GM19452 (cell line): Measurements from ENCODE around the gene ULK1.
A peak's percentile ranks its signal among the peaks of the same experiment; 100 is the strongest.

Experiments
- ATAC-seq: cut with Tn5 transposase; IDR thresholded peaks from one replicate; pipeline ENCODE4 v1.9.1; 2021; ENCODE audit not compliant: unreplicated experiment

The ULK1 gene

DNA sequence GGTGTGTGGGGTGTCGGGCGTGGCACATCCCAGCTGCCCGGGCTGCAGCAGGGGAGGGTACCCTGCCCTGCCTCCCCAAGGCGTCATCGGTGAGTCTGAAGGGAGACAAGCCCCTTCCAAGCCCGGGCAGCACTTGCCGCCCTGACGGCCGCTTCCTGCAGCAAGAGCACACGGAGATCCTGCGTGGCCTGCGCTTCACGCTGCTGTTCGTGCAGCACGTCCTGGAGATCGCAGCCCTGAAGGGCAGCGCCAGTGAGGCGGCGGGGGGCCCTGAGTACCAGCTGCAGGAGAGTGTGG is 24.6 kb downstream of the ULK1 start:
- no peak for ATAC-seq

DNA sequence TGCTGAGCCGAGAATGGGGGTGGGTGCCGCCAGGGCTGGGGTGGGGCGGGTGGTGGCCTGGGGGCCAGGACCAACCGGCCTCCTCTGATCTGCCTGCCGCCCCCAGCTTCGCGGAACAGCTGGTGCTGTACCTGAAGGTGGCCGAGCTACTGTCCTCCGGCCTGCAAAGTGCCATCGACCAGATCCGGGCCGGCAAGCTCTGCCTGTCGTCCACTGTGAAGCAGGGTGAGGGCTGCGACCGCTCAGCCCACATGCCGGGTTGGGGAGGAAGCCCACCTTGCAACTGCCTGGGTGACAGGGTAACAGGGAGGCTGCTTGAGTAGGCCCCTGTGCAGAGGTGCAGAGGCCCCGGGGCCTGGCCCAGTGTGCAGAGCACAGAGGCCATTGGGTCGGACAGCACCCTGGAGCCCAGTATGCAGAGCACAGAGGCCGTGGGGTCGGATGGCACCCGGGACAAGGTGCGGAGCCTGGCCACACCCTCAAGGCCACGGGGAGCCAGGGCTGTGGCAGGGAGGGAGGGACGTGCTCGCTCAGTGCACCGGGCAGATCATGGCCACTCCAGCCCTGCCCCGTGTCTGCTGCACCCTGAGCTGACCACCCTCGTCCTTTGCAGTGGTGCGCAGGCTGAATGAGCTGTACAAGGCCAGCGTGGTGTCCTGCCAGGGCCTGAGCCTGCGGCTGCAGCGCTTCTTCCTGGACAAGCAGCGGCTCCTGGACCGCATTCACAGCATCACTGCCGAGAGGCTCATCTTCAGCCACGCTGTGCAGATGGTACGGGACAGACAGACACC is 25.1 kb downstream of the ULK1 start:
- no peak for ATAC-seq

DNA sequence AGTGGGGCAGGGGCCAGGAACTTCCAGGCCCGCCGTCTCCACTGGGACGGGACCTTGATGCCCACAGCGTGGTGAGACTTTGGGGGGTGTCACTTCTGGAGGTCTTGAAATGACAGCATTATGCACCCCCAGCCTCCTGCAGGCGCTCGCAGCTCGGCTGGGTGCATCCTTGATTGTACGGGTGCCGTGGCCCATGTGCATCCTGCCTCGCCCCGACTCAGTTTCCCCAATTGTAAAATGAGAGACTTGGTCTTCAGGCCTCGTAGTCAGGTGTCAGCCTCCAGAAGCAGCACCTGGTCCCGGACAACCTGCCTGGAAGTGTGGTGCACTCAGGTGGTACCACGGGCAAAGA is 25.7 kb downstream of the ULK1 start:
- no peak for ATAC-seq

DNA sequence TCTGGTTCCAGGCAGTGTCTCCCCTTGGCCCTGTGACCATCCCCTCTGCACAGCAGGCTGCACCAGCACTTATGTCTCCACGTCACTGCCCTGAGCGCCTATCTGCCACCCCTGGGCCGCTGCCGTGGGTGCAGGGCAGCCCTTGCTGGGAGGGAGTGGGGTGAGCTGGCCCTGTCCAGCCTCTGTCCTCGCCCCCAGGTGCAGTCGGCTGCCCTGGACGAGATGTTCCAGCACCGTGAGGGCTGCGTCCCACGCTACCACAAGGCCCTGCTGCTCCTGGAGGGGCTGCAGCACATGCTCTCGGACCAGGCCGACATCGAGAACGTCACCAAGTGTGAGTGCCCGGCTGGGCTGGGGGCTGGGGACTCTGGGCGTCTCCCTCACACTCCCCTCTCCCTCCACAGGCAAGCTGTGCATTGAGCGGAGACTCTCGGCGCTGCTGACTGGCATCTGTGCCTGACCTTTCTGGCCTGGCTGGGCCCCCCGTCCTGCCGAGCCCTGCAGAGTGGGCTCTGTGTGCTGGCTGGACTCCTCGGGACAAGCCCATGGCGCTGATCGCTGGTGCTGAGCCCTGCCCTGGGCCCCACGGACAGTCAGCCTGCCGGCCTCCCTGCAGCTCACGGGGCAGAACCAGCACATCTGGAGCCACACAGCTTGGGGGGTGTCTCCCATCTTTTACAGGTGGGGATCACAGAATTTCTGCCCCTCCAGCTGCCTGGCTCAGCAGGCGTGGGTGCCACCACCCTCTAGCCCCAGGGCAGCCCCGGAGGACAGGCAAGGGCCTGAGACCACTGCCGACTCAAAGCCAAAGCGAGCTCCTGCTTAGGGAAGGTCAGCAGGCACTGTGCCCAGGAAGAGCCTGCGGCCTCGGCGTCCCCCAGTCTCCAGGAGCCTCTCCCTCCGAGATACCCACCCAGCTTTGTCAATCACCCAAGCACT is 26.7 kb downstream of the ULK1 start:
- ATAC-seq = no peak

DNA sequence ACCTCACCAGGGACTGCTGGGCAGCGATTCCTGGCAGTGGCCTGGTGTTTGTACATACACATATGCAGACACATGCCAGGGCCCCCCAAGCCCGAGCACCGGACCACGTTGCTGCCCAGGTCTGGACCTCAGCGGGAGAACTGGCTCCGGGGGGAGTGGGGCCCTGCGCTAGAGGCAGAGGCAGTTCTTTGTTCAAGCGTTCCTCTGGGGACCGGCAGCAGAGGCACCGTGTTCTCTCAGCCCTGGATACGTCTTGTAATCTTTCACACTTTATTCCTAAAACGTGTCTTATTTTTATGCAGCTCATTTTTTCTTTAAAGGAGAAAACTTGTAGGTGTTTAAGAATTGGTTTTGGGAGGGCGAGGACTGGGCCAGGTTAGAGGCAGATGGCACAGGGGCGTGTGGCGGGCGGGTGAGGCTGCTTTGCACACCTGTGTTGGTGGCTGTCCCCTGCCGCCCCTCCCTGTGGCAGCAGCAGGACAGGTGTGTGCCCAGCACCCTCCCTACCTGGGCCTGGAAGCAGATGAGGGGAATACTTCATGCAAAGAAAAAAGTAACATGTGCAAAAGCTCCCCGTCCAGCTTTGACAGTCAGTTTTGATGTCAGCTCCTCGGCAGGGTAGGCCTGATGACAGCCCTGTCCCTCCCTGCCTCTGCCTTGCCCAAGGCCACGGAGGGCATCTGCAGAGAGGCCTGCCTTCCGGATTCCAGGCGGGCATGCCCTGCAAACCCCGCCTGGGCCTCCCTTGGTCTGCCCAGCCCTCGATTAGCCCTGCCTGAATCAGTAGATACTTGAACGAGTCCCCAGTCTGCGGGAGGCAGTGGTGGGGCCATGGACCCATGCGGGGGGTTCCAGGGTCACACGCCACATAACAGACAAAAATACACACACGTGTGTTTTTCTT is 27.7 kb downstream of the ULK1 start:
- ATAC-seq = no peak

DNA sequence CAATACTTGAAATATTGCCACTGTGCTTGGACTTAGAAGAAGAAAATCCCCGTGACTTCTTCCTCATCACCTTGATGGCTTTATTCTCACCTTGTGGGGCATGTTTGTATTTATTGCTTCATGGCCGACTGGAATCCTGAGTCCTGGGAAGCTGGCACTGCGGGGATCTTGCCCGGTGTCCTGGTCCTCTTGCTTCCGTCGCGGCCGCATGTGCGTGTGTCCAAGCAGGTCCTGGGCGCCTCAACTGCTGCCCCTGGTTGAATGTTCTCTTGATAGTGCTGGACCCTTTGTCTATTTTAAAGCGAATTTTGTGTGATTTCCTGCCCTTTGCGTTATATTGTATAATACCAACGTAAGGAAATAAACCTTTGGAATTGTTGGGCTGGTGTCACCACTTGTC is 28.4 kb downstream of the ULK1 start:
- ATAC-seq = no peak

DNA sequence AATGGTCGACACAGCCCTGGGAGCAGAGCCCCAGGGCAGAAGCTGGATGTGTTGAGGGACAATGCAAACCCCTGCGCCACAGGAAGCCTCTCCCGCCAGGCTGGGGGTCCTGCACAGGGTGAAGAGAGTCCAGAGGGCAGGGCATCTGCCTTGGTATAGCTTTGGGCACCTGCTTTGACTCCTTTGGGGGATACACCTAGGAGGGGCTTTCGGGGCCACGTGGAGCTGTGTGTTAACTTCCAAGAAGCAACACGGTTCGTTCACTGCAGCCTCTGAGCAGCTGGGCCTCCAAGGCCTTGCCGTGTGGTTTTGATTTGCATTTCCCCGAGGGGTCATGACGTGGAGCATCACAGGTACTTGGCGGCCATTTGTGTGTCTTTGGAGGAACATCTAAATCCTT is 28.8 kb downstream of the ULK1 start:
- peak; percentile 87 for ATAC-seq

DNA sequence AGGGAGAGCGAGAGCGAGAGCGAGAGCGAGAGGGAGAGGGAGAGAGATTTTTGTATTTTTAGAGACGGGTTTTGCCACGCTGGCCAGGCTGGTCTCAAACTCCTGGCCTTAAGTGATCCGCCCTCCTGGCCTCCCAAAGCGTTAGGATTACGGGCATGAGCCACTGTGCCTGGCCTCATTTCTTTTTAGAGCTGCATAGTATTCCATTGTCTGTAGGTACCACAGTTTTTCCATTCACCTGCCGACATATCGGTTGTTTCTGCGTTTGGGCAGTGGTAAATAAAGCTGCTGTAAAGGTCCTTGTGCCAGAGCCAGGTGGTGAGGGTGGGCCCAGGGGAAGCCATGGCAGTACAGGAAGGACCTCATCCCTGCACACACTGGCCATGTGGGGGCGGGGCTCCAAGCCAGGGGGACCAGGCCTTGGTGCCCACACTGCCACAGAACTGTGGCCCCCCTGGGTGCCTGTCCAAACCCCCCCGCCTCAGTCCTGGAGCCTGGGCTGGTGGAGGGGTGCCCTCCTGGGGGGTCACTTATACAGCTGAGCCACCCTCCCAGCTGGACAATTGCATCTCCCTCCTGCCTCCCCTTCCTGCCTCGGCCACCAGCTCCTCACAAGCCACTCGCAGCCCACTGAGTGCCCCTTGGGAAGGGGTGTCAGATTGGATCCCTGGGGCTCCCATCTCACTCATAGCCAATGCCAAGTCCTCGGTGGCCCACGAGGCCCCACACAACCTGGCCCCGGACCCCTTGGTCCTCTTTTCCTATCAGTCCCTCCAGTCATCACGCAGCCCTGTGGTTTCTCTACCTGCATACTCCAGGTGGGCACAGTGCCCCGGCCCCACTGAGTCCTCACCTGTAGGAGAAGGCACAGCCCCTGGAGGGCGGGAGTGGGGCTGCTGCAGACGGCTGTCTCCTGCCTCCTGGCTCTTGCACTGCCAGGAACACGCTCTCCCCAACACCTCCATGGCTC is 33.0 kb downstream of the ULK1 start:
- no peak for ATAC-seq

DNA sequence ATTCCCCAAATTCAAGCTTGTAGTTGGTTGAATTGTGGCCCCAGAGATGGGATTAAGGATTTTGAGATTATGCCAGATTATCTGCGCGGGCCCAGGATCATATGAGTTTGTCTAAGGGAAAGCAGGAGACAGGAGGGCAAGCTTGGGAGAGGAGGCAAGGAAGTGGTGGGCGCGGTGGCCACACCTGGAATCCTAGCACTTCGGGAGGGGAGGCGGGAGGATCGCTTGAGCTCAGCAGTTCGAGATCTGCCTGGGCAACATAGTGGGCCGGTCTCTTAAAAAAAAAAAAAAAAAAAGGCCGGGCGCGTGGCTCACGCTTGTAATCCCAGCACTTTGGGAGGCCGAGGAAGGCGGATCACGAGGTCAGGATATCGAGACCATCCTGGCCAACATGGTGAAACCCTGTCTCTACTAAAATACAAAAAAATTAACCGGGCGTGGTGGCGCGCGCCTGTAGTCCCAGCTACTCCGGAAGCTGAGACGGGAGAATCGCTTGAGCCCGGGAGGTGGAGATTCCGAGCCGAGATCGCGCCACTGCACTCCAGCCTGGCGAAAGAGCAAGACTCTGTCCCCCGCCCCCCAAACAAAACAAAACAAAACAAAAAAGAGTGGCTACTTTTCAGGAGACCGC is 33.8 kb downstream of the ULK1 start:
- peak; percentile 0 for ATAC-seq

DNA sequence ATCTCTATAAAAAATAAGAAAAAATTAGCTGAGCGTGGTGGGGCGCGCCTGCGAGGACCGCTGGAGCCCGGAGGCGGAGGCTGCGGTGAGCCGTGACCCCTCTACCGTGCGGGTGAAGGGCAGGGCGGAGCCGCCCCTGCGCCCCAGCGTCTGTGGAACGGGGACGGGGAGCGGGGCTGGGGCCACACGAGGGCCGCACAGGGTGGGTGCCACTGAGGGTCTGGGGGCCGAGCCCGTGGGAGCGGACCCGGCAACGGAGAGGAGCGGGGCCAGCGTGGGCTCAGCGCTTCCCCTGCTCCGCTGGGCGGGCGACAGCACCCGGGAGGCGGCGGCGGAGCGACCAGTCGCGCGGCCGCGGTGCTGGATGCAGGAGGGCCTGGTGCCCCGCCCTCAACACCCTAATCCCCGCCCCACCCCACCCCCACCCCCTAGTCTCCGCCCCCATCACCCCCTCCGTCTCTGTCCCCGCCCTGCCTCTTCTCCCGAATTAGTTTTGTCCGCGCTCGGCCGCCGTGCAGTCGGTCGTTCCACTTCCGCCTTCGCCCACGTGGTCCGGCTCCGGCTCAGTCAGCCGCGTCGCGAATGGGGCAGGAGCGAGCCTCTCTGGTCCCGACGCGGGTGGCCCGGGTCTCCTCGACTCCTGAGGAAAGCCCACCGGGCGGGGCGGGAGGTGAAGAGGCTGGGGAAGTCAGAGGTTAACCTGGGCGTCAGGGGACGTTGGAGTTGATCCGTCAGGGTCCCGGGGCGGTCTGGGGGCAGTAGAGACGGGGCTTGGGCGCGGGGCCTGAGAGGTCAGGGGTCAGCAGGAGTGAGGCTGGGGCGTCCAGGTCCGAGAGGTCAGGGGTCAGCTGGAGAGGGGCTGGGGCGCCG is 34.5 kb downstream of the ULK1 start, which contains the start of gene PUS1:
Gene PUS1, plus strand, starts transcription at position 566 of the 870 bp plus-strand sequence. CDS start 447 bp downstream, outside the sequence.
- peak; percentile 62 for ATAC-seq

DNA sequence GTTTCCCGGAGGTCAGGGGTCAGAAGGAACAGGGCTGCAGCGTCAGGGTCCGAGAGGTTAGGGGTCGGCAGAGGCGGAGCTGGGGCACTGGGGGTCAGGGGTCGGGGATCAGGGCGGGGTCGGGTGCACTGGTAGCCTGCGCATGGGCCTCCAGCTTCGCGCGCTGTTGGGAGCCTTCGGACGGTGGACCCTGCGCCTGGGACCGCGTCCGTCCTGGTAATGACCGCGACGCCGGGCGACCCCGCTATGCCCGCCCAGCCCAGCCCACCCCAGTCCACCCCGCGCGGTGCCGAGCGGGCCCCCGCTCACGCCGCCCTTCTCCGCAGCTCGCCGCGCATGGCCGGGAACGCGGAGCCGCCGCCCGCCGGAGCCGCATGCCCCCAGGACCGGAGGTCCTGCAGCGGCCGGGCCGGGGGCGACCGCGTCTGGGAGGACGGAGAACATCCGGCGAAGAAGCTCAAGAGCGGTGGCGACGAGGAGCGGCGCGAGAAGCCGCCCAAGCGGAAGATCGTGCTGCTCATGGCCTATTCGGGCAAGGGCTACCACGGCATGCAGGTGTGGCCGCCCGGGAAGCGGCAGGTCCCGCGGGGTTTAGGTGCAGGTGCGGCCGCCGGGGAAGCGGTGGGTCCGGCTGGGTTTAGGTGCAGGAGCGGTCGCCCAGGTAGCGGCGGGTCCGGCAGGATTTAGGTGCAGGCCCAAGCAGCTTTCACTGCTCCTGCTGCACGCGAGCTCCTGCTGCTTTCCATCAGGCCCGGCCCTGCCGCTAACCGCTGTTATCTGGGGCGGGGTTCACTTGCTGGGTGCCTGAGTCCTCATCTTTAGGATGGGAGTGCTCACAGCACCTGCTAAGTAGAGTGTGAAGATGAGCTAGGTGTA is 35.4 kb downstream of the ULK1 start:
- no peak for ATAC-seq

DNA sequence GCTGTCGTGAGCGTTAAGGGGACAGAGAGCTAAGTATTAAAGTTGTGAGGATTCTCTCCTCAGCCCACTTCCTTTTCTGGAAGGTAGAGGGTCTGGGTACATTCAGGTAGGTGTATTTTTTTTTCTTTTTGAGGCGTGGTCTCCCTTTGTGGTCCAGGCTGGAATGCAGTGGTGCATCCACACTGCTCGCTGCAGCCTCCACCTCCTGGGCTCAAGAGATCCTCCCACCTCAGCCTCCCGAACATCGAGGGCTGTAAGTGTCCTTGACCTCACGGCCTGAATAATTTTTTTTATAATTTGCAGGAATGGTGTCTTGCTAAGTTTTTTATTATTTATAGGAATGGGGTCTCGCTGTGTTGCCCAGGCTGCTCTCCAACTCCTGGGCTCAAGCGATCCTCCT is 36.1 kb downstream of the ULK1 start:
- no peak for ATAC-seq

DNA sequence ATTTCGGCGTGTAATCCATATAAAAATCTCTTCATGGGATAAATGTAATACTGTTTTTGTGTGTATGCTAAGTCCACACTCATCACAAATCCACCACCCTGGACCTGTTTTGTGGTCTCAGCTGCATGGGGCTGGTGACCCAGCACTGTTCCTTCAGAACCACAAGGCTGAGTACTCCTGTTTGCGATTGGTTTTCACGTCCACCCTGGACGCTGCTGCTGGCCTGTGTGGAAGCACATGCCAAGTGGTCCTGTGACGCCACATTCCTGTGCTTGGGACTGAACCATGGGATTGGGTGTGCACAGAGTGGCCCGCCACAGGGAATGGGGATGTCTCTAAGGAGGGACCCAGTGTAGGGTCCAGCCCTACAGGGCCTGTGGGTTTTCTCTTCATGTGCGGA is 39.0 kb downstream of the ULK1 start:
- no peak for ATAC-seq

DNA sequence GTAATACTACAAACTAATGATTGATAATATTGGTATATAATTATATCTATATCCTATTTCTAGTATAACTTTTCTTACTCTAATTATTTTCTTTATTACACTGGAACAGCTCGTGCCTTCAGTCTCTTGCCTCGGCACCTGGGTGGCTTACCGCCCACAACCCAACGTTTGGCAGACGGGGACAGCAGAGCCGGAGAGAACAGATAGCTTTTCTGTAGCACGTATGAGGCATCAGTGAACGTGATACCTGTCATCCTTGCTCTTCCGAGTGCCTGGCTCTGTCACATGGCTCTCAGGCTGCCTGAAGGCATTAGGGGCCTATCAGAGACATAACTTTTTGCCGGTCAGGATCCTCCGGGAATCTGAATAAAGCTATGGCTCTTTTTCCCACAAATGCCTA is 40.1 kb downstream of the ULK1 start:
- ATAC-seq = no peak

DNA sequence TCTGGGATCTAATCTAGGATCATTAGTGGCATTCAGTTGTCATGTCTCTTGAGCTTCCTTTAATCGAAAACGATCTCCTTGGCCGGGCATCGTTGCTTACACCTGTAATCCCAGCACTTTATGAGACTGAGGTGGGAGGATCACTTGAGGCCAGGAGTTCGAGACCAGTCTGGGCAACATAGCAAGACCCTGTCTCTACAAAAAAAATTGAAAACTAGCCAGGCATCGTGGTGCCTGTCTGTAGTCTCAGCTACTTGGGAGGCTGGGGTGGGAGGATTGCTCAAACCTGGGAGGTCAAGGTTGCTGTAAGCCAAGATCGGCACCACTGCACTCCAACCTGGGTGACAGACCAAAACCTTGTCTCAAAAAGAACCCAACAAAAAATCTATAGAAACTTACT is 43.7 kb downstream of the ULK1 start:
- ATAC-seq = no peak

DNA sequence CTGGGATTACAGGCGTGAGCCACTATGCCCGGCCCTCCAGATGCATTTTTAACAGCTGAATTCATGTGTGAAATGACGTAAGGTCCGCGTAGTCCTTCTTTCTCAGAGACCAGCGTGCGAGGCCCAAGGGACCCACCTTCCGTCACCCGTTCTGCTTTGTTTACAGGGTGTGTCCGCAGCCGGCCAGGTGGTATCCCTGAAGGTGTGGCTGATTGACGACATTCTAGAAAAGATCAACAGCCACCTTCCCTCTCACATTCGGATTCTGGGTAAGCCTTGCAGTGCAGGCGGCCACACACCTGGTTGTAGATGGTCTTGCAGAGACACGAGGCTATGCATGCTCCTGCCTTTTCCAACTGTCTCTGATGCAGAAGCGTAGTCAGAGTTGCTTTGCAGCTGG is 44.6 kb downstream of the ULK1 start:
- ATAC-seq = no peak

DNA sequence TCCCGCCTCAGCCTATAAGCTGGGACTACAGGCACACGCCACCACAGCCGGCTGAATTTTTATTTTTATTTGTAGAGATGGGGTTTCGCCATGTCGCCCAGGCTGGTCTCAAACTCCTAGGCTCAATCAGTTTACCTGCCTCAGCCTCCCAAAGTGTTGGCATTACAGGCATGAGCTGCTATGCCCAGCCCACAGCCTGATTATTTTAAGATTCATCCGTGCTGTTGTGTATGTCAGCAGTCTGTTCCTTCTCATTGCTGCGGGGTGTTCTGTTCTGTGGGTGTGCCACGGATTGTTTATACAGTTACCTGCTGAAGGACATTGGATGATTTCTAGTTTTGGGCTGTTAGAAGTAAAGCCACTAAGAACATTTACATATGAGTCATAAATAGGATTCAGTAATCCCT is 45.7 kb downstream of the ULK1 start:
- no peak for ATAC-seq
